ENCODE results near the gene CRACDL. TPM values are rescaled to one million over a fixed set of nuclear protein-coding genes. Genes with fewer than 3 reads are reported as not detected.

The CRACDL gene
- total RNA-seq, 1 donor from 2014 or later: 1.6 TPM

GRCh38 chr2:98915751-98916358 is 20.2 kb downstream of the CRACDL start:
- H3K4me1 Mint-ChIP-seq (ENCODE audit: low read depth): peaks cover 11% of the 10 kb centered on the region
- H3K27ac Mint-ChIP-seq: no peak overlapping the region
- no peaks in the 10 kb centered on the region for H3K36me3 Mint-ChIP-seq (ENCODE audit: insufficient read depth)
- peaks cover 2% of the 10 kb centered on the region for H3K9me3 Mint-ChIP-seq (ENCODE audit: low read depth)
- TF ChIP-seq CTCF (IDR thresholded peaks at IDR 0.05; ENCODE audit: unreplicated experiment): no peak
- DNase-seq (ENCODE audit: low spot score, unreplicated experiment): no peak
- peaks cover 11% of the 10 kb centered on the region for H3K27me3 Mint-ChIP-seq
- no peak overlapping the region for H3K4me3 Mint-ChIP-seq (ENCODE audit: low read depth)

GRCh38 chr2:98914713-98915580 is 21.1 kb downstream of the CRACDL start:
- H3K36me3 Mint-ChIP-seq (ENCODE audit: insufficient read depth): no peaks in the 10 kb centered on the region
- no peak overlapping the region for H3K27ac Mint-ChIP-seq
- no peaks in the 10 kb centered on the region for H3K9me3 Mint-ChIP-seq (ENCODE audit: low read depth)
- H3K4me3 Mint-ChIP-seq (ENCODE audit: low read depth): no peak overlapping the region
- H3K4me1 Mint-ChIP-seq (ENCODE audit: low read depth): peaks cover 11% of the 10 kb centered on the region
- peaks cover 7% of the 10 kb centered on the region for H3K27me3 Mint-ChIP-seq
- no peak for TF ChIP-seq CTCF (IDR thresholded peaks at IDR 0.05; ENCODE audit: unreplicated experiment)
- DNase-seq (ENCODE audit: low spot score, unreplicated experiment): no peak

- no peak overlapping the region for H3K4me3 Mint-ChIP-seq (ENCODE audit: low read depth)
- peaks cover 19% of the 10 kb centered on the region for H3K4me1 Mint-ChIP-seq (ENCODE audit: low read depth)
- DNase-seq (ENCODE audit: low spot score, unreplicated experiment): no peak
- no peaks in the 10 kb centered on the region for H3K36me3 Mint-ChIP-seq (ENCODE audit: insufficient read depth)
- peaks cover 7% of the 10 kb centered on the region for H3K27me3 Mint-ChIP-seq
- no peak for TF ChIP-seq CTCF (IDR thresholded peaks at IDR 0.05; ENCODE audit: unreplicated experiment)
- no peak overlapping the region for H3K27ac Mint-ChIP-seq
- no peaks in the 10 kb centered on the region for H3K9me3 Mint-ChIP-seq (ENCODE audit: low read depth)
These were observed 21.9 kb downstream of the CRACDL start for GRCh38 chr2:98913916-98914712.

- Mint-ChIP-seq H3K4me3 (ENCODE audit: low read depth) (no peak overlapping the region), H3K27me3 (peaks cover 7% of the 10 kb centered on the region), H3K9me3 (ENCODE audit: low read depth) (no peaks in the 10 kb centered on the region), H3K4me1 (ENCODE audit: low read depth) (peaks cover 28% of the 10 kb centered on the region), H3K27ac (no peak overlapping the region), H3K36me3 (ENCODE audit: insufficient read depth) (no peaks in the 10 kb centered on the region)
- TF ChIP-seq CTCF (IDR thresholded peaks at IDR 0.05; ENCODE audit: unreplicated experiment): no peak
- DNase-seq (ENCODE audit: low spot score, unreplicated experiment): no peak
These were observed 22.8 kb downstream of the CRACDL start for GRCh38 chr2:98912957-98913915.
